Omental fat pad (tissue), 4 donors: ENCODE results near the gene KIF5C. TPM values are rescaled to one million over a fixed set of nuclear protein-coding genes. Genes with fewer than 3 reads are reported as not detected.

Source experiments
- ATAC-seq: fragments of 150-250 bp; one replicate; pipeline ENCODE4 v1.9.1; 2016; ENCODE audit warnings: mild to moderate bottlenecking, moderate library complexity; ENCODE audit not compliant: low FRiP score
- DNase-seq: peaks from one replicate; pipeline ENCODE4 v3.0.0-alpha.2; 2019; ENCODE audit warnings: low spot score
- total RNA-seq, 4 donors: library from RNA; depleted of rRNA; stranded (reverse); fragments of >200 nt; gene quantifications; one replicate each; pipeline ENCODE4 v1.1.0, GENCODE V29; 2016
- TF ChIP-seq, protein P1 (sequence below), 3 donors: fragments of 450-650 bp; IDR thresholded peaks; one replicate each; pipeline ENCODE4 v1.5.1; 2016 to 2017; ENCODE audit warnings: antibody characterized with exemption in 3 of 3, mild to moderate bottlenecking in 3 of 3, moderate library complexity in 2 of 3

The KIF5C gene
- total RNA-seq, 4 donors from 2014 or later: 0.88 to 4.5 (median 2.4) TPM

DNA sequence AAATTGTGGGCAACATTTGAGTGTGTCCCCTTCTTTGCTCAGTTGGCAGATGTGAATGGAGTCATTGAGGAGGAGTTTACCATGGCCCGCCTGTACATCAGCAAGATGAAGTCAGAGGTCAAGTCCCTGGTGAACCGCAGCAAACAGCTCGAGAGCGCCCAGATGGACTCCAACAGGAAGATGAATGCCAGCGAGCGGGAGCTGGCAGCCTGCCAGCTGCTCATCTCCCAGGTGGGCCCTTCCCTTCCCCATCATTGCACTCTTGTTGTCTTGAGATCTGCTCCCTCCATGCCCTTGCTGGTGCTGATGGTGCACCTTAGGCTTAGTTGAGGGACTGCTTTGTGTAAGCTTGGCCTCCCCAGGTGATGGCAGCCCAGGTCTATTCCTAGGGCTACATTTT, 115.9 kb downstream of the KIF5C start:
- TF ChIP-seq, protein P1, sequence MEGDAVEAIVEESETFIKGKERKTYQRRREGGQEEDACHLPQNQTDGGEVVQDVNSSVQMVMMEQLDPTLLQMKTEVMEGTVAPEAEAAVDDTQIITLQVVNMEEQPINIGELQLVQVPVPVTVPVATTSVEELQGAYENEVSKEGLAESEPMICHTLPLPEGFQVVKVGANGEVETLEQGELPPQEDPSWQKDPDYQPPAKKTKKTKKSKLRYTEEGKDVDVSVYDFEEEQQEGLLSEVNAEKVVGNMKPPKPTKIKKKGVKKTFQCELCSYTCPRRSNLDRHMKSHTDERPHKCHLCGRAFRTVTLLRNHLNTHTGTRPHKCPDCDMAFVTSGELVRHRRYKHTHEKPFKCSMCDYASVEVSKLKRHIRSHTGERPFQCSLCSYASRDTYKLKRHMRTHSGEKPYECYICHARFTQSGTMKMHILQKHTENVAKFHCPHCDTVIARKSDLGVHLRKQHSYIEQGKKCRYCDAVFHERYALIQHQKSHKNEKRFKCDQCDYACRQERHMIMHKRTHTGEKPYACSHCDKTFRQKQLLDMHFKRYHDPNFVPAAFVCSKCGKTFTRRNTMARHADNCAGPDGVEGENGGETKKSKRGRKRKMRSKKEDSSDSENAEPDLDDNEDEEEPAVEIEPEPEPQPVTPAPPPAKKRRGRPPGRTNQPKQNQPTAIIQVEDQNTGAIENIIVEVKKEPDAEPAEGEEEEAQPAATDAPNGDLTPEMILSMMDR (IDR thresholded peaks at IDR 0.05): no peak
- DNase-seq (no peak), ATAC-seq (no peak)

DNA sequence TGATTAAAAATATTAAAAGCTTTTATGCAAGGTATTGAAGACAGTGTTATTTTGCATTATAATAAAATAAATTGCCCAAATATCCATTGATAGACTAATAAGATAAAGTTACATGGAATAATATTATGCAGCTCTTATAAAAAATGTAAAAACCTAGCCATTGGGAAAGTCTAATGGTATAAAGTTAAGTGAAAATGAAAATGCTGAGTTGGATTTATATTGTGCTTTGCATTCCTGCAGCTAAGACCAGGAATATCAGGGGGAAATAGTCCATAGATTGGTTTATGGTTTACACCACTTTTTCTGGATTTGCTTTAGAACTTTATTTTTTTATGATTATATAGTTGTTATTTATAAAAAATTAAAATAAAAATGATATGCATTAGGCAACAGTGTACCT, 117.4 kb downstream of the KIF5C start:
- DNase-seq (no peak), ATAC-seq (no peak)

GRCh38 chr2:148993351-148993750, 118.3 kb downstream of the KIF5C start:
- TF ChIP-seq, protein P1 (IDR thresholded peaks at IDR 0.05): no peak
- DNase-seq (no peak), ATAC-seq (no peak)

More for the DNA sequence above, 117.4 kb downstream of the KIF5C start:
- TF ChIP-seq, protein P1 (IDR thresholded peaks at IDR 0.05): no peak

DNA sequence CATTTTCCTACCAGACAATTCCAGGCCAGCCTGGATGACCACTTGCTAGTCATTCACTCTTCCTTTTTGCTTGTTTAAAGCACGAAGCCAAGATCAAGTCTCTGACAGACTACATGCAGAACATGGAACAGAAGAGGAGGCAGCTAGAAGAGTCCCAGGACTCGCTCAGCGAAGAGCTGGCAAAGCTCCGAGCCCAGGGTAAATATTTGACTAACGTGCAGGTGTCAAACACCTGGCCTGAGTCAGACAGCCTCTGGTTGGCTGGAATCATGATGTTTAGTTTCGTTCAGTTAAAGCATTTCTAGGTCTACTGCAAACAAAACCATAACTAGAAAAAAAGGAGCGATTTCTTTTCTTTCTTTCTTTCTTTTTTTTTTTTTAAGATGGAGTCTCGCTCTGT, 119.3 kb downstream of the KIF5C start:
- ATAC-seq (no peak), DNase-seq (no peak)
- TF ChIP-seq, protein P1 (IDR thresholded peaks at IDR 0.05): no peak

DNA sequence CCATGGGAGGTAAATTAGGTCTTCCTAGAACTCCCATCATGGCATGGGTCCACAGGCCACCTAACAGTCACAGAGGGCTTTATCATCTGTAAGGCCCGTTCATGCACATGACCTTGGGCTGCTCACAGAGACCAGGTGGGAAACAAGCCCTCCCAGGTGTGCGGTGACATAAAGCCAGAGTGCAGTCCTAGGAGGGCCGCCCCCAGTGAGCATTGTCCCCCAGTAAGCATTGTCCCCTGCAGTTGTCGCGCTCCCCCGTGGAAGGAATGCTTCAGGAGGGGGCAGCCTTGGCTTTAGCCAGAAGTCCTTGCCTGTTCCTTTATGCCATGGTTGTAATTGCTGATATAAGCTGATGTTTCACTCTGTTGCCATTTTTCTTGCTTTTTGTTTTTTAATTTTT, 121.8 kb downstream of the KIF5C start:
- no peak for DNase-seq
- TF ChIP-seq, protein P1 (IDR thresholded peaks at IDR 0.05): no peak
- no peak for ATAC-seq

- TF ChIP-seq, protein P1 (IDR thresholded peaks at IDR 0.05): no peak
- ATAC-seq (no peak), DNase-seq (no peak)
Observed at GRCh38 chr2:148998165-148998830, 123.3 kb downstream of the KIF5C start.

- ATAC-seq (no peak), DNase-seq (no peak)
- TF ChIP-seq, protein P1 (IDR thresholded peaks at IDR 0.05): no peak
Observed at GRCh38 chr2:148998831-148999200, 123.8 kb downstream of the KIF5C start.
